Uterus (tissue), 2 donors: ENCODE data around the gene ANXA3.

Experiments used
- POLR2A ChIP-seq, 2 donors: fragments of 450-650 bp; IDR thresholded peaks; one replicate each; pipeline ENCODE4 v1.6.1; 2016; ENCODE audit warnings: antibody characterized with exemption in 2 of 2, mild to moderate bottlenecking in 1 of 2, moderate library complexity in 1 of 2
- TF ChIP-seq, protein P1 (sequence below), 4 experiments: fragments of 200-600 bp in 2 of 4; fragments of 450-650 bp in 2 of 4; sonication (generic) in 2 of 4; IDR thresholded peaks; one replicate each; pipeline ENCODE4 v1.5.1; 2016 to 2019; ENCODE audit warnings: antibody characterized with exemption in 4 of 4, mild to moderate bottlenecking in 2 of 4, moderate library complexity in 1 of 4

DNA sequence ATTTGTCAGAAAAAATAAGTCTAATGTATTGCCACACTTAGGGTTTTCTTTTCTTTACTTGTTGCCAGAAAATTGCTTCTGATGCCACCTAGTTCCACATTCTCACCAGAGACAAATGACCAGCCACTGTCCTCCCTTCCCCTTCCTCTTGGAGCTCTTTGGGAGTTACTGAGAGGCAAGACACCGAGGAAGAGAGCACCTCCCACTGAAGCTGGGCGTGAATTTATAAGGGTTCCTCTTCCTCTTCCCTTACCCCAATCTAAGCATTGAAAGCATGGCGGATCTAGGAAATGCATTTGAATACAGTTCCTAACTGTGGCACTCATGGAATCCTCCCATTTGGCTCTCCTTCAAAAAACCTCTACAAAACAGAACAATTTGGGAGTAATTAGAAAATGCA, 30.0 kb downstream of the ANXA3 start:
- TF ChIP-seq, protein P1, sequence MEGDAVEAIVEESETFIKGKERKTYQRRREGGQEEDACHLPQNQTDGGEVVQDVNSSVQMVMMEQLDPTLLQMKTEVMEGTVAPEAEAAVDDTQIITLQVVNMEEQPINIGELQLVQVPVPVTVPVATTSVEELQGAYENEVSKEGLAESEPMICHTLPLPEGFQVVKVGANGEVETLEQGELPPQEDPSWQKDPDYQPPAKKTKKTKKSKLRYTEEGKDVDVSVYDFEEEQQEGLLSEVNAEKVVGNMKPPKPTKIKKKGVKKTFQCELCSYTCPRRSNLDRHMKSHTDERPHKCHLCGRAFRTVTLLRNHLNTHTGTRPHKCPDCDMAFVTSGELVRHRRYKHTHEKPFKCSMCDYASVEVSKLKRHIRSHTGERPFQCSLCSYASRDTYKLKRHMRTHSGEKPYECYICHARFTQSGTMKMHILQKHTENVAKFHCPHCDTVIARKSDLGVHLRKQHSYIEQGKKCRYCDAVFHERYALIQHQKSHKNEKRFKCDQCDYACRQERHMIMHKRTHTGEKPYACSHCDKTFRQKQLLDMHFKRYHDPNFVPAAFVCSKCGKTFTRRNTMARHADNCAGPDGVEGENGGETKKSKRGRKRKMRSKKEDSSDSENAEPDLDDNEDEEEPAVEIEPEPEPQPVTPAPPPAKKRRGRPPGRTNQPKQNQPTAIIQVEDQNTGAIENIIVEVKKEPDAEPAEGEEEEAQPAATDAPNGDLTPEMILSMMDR (IDR thresholded peaks at IDR 0.05): no peak
- TF ChIP-seq POLR2A (IDR thresholded peaks at IDR 0.05): no peak
